HEK293T (cell line): ENCODE results near the gene ANKFY1.

Experiments used
- CTCF ChIA-PET: fragments of 350-600 bp; formaldehyde crosslinking; extraction: SDS; loops from one replicate; lab custom pipeline; 2021; ENCODE audit warnings: antibody characterized with exemption, inconsistent platforms; lab: Yijun Ruan, JAX
- POLR2A ChIA-PET: fragments of 350-600 bp; formaldehyde crosslinking; extraction: SDS; loops from one replicate; lab custom pipeline; 2020; ENCODE audit warnings: antibody characterized with exemption, inconsistent platforms; lab: Yijun Ruan, JAX
- DNase-seq: peaks from one replicate; pipeline ENCODE4 v3.0.0; 2012; ENCODE audit warnings: mixed read lengths; ENCODE audit errors: extremely low spot score
- ARNT ChIP-seq: fragments of 450-650 bp; IDR thresholded peaks from 2 replicates; pipeline ENCODE4 v1.6.1; 2017; ENCODE audit warnings: mild to moderate bottlenecking
- BHLHE40 ChIP-seq: fragments of 450-650 bp; IDR thresholded peaks from 2 replicates; pipeline ENCODE4 v1.6.1; 2016; ENCODE audit warnings: mild to moderate bottlenecking, moderate library complexity, borderline replicate concordance
- CTBP1 ChIP-seq: fragments of 450-650 bp; IDR thresholded peaks from 2 replicates; pipeline ENCODE4 v1.6.1; 2016; ENCODE audit warnings: borderline replicate concordance
- ELF4 ChIP-seq: fragments of 450-650 bp; IDR thresholded peaks from 2 replicates; pipeline ENCODE4 v1.6.1; 2017; ENCODE audit warnings: antibody characterized with exemption
- FOXA1 ChIP-seq: fragments of 450-650 bp; IDR thresholded peaks from 2 replicates; pipeline ENCODE4 v1.6.1; 2016; ENCODE audit warnings: mild to moderate bottlenecking
- FOXK2 ChIP-seq: fragments of 450-650 bp; IDR thresholded peaks from 2 replicates; pipeline ENCODE4 v1.6.1; 2016; ENCODE audit warnings: mild to moderate bottlenecking
- FOXM1 ChIP-seq: fragments of 450-650 bp; IDR thresholded peaks from 2 replicates; pipeline ENCODE4 v1.6.1; 2017; ENCODE audit warnings: mild to moderate bottlenecking, borderline replicate concordance
- HDGF ChIP-seq: fragments of 450-650 bp; IDR thresholded peaks from 2 replicates; pipeline ENCODE4 v1.6.1; 2017; ENCODE audit warnings: antibody characterized with exemption, borderline replicate concordance
- L3MBTL2 ChIP-seq: fragments of 450-650 bp; conservative IDR thresholded peaks from 2 replicates; pipeline ENCODE4 v1.6.1; 2016; ENCODE audit warnings: mild to moderate bottlenecking
- LEF1 ChIP-seq: fragments of 450-650 bp; IDR thresholded peaks from 2 replicates; pipeline ENCODE4 v1.6.1; 2017; ENCODE audit warnings: mild to moderate bottlenecking, borderline replicate concordance
- NFRKB ChIP-seq: fragments of 450-650 bp; IDR thresholded peaks from 2 replicates; pipeline ENCODE4 v1.6.1; 2016; ENCODE audit warnings: mild to moderate bottlenecking, moderate library complexity
- SP1 ChIP-seq: fragments of 450-650 bp; IDR thresholded peaks from 2 replicates; pipeline ENCODE4 v1.6.1; 2017
- SUZ12 ChIP-seq: fragments of 450-650 bp; IDR thresholded peaks from 2 replicates; pipeline ENCODE4 v1.6.1; 2016; ENCODE audit warnings: mild to moderate bottlenecking
- TARDBP ChIP-seq: fragments of 450-650 bp; IDR thresholded peaks from 2 replicates; pipeline ENCODE4 v1.6.1; 2016
- ZNF384 ChIP-seq: fragments of 450-650 bp; IDR thresholded peaks from 2 replicates; pipeline ENCODE4 v1.6.1; 2016
- TF ChIP-seq, protein P1 (sequence below): fragments of 450-650 bp; IDR thresholded peaks from 2 replicates; pipeline ENCODE4 v1.6.1; 2016

ANKFY1 gene

GRCh38 chr17:4166419-4166818, 97.4 kb downstream of the ANKFY1 start:
- no peak for DNase-seq
- no peak for TF ChIP-seq FOXK2
- no peak for TF ChIP-seq FOXA1
- TF ChIP-seq SUZ12 = no peak
- TF ChIP-seq TARDBP = no peak
- TF ChIP-seq ELF4 = no peak
- TF ChIP-seq ZNF384 = no peak
- no peak for TF ChIP-seq NFRKB
- no peak for TF ChIP-seq L3MBTL2
- TF ChIP-seq FOXM1 = no peak
- TF ChIP-seq BHLHE40 = no peak
- TF ChIP-seq HDGF = no peak
- TF ChIP-seq CTBP1 = no peak
- TF ChIP-seq, protein P1, sequence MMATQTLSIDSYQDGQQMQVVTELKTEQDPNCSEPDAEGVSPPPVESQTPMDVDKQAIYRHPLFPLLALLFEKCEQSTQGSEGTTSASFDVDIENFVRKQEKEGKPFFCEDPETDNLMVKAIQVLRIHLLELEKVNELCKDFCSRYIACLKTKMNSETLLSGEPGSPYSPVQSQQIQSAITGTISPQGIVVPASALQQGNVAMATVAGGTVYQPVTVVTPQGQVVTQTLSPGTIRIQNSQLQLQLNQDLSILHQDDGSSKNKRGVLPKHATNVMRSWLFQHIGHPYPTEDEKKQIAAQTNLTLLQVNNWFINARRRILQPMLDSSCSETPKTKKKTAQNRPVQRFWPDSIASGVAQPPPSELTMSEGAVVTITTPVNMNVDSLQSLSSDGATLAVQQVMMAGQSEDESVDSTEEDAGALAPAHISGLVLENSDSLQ = no peak
- no peak for TF ChIP-seq SP1
- no peak for TF ChIP-seq LEF1
- no peak for TF ChIP-seq ARNT
- CTCF ChIA-PET = no interaction called here
- POLR2A ChIA-PET = interaction anchor here (1.4 kb wide), 1 partner anchor 24 kb away, joined by 4 read pairs; the partner anchor contains the start of genes CYB5D2 and ZZEF1

- DNase-seq = no peak
- TF ChIP-seq CTBP1 (no peak), TARDBP (no peak), SP1 (no peak)
- CTCF ChIA-PET = no interaction called here
Observed at GRCh38 chr17:4165301-4166010, 98.3 kb downstream of the ANKFY1 start.

DNA sequence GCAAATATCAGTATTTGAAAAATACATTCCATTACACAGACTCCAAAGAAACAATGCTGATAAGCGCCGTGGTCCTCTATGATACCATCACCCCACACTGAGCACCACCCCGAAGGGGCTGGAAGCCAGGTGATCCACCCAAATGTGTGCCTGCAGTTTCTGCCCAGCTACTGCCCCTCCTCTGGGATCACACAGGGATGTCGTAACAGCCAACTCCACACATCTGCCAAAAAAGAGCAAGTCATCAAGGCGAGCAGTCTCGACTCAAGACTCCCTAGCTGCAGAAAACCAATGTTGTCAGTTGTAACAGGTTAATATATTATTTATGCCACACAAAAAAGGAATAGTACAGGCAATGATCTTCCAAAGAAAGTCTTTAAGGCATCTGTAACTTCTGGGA, 99.8 kb downstream of the ANKFY1 start:
- ChIA-PET CTCF (interaction anchor here (0.6 to 1.9 kb wide), 2 partner anchors 36 to 37 kb away, joined by 3 to 5 read pairs; no protein-coding TSS in a partner anchor), POLR2A (interaction anchor here (14.3 kb wide), 1 partner anchor 20 kb away, joined by 145 read pairs; the partner anchor contains the start of genes CYB5D2 and ZZEF1)
- no peak for TF ChIP-seq FOXK2
- no peak for TF ChIP-seq FOXM1
- TF ChIP-seq, protein P1 = no peak
- TF ChIP-seq SP1 = no peak
- TF ChIP-seq SUZ12 = no peak
- no peak for TF ChIP-seq HDGF
- no peak for TF ChIP-seq ARNT
- no peak for TF ChIP-seq TARDBP
- no peak for TF ChIP-seq ELF4
- TF ChIP-seq BHLHE40 = no peak
- TF ChIP-seq L3MBTL2 = no peak
- TF ChIP-seq ZNF384 = no peak
- TF ChIP-seq NFRKB = no peak
- no peak for TF ChIP-seq FOXA1
- DNase-seq = no peak

More at GRCh38 chr17:4165301-4166010, 98.3 kb downstream of the ANKFY1 start:
- POLR2A ChIA-PET = interaction anchor here (0.7 to 14.3 kb wide), 2 partner anchors 20 to 21 kb away, joined by 3 to 145 read pairs; partner anchors contain the start of genes CYB5D2 and ZZEF1

DNA sequence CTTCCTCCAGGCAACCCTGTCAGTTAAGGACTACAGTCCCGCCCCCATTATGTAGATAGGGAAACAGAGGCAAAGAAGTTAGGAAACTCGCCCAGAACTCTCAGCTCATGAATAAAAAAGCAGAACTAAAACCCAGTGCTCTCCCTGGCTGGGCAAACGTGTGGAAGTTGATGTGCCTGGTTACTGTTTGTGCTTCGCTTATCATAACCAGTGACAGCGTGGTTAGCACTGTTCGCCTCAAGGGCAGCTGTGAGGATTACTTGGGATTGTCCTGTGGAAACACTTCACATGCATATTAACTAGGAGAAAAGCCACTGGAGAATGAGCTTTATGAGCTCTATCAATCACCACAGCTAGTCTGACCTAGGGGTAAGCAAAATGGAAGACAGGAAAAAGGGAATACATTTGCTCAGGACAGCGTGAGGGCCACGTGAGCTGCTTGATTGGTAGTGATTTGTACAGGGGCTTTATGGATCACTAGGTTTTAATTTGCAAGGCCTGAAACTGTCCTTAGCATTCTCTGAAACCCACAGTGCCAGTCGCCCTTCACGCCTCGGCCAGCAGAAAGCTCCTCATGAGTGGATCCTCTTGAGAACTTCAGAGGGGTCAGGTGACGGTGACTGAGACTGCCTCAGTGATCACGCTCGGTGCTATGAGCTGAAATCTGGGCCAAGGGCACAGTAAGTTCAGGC, 100.9 kb downstream of the ANKFY1 start:
- CTCF ChIA-PET = interaction anchor here (0.5 to 1.9 kb wide), 2 partner anchors 37 to 279 kb away, joined by 3 to 5 read pairs; no protein-coding TSS in a partner anchor
- POLR2A ChIA-PET = interaction anchor here (14.3 kb wide), 1 partner anchor 19 kb away, joined by 145 read pairs; the partner anchor contains the start of genes CYB5D2 and ZZEF1
- TF ChIP-seq SUZ12 (no peak), BHLHE40 (no peak), CTBP1 (no peak), NFRKB (no peak), TARDBP (no peak), L3MBTL2 (no peak), ARNT (no peak), FOXM1 (no peak)
- no peak for DNase-seq

DNA sequence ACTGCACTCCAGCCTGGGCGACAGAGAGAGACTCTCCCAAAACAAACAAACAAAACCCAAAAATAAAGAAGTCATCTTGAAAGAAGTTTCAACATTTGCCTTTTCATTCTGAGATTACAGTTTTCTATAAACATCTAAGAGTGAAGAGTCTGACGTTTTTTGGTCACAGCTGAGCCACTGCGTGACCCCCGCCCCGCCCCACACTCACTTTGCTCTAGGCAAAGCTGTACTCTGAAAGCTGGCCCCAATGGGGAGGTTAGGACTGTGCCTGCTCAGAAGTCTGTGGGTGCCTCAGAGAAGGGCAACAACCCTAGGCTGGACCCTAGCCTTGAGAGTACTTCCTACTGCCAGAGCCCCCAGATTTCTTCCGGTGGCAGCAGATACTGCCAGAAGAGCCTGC, 101.5 kb downstream of the ANKFY1 start:
- ChIA-PET POLR2A (interaction anchor here (2.1 to 14.3 kb wide), 2 partner anchors 13 to 18 kb away, joined by 5 to 145 read pairs; partner anchors contain the start of genes CYB5D2 and ZZEF1), CTCF (no interaction called here)
- DNase-seq = no peak
- TF ChIP-seq LEF1 (no peak), ARNT (no peak), BHLHE40 (no peak), SP1 (no peak), SUZ12 (no peak), NFRKB (no peak), L3MBTL2 (no peak), HDGF (no peak), ELF4 (no peak), ZNF384 (no peak), CTBP1 (no peak), TARDBP (no peak), FOXA1 (no peak), FOXM1 (no peak), FOXK2 (no peak)
- TF ChIP-seq, protein P1 = no peak
